ENCODE measurements around the gene PXMP4.

Gene PXMP4

DNA sequence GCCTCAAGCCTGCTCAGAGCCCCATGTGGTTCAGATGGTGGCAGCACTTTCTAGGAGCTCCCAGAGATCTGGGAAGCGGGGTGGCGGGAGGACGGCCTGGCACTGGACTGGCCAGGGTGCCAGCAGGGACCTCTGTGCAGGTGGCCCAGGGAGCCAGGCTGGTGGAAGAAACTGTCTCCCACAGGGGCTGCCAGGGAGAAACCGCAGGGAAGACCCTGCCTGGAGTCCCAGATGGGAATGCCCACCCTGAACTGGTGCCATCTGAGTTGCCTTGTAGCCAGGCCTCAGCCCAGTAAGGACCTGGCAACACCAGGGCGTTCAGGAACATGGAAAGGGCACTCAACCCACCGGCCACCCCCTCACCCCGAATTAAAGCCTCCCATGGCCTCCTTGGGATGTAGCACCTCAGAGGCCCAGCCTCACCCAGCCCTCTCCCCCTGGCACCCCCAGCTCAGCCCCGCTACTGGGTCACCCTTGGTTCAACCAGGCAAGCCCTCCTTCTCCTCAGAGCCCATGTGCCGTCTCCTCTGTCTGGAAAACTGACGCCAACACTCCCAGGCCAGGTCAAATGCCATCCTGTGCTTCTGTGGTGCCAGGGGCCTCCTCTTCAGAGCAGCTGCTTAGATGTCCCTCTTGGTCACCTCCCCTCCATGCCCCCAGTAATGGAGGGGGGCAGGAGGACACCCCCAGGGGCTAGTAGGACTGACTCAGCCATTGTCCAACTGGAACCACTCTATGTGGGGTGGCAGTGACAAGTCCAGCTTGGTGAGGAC, 63.9 kb downstream of the PXMP4 start:
- no peak for DNase-seq
- Histone ChIP-seq H3K36me3 (peaks cover 27% of the 10 kb centered on the region), H3K27ac (no peak overlapping the region), H3K4me3 (ENCODE audit: low read depth, low read length) (no peak overlapping the region), H3K9me3 (ENCODE audit: severe bottlenecking) (no peaks in the 10 kb centered on the region), H3K27me3 (ENCODE audit: insufficient read depth, low read depth, severe bottlenecking) (no peaks in the 10 kb centered on the region)
- no peak for TF ChIP-seq CTCF (IDR thresholded peaks at IDR 0.05; ENCODE audit: low read depth, low read length)

GRCh38 chr20:33655164-33655563, 64.9 kb downstream of the PXMP4 start:
- DNase-seq, result no peak
- H3K27me3 ChIP-seq (ENCODE audit: insufficient read depth, low read depth, severe bottlenecking), result no peaks in the 10 kb centered on the region
- no peak overlapping the region for H3K4me3 ChIP-seq (ENCODE audit: low read depth, low read length)
- H3K9me3 ChIP-seq (ENCODE audit: severe bottlenecking), result no peaks in the 10 kb centered on the region
- peaks cover 27% of the 10 kb centered on the region for H3K36me3 ChIP-seq
- no peak for TF ChIP-seq CTCF (IDR thresholded peaks at IDR 0.05; ENCODE audit: low read depth, low read length)
- no peak overlapping the region for H3K27ac ChIP-seq

GRCh38 chr20:33654680-33655161, 65.4 kb downstream of the PXMP4 start:
- no peak for TF ChIP-seq CTCF (IDR thresholded peaks at IDR 0.05; ENCODE audit: low read depth, low read length)
- no peaks in the 10 kb centered on the region for H3K9me3 ChIP-seq (ENCODE audit: severe bottlenecking)
- H3K27ac ChIP-seq, result no peak overlapping the region
- peaks cover 23% of the 10 kb centered on the region for H3K36me3 ChIP-seq
- no peak overlapping the region for H3K4me3 ChIP-seq (ENCODE audit: low read depth, low read length)
- no peak for DNase-seq
- H3K27me3 ChIP-seq (ENCODE audit: insufficient read depth, low read depth, severe bottlenecking), result no peaks in the 10 kb centered on the region

DNA sequence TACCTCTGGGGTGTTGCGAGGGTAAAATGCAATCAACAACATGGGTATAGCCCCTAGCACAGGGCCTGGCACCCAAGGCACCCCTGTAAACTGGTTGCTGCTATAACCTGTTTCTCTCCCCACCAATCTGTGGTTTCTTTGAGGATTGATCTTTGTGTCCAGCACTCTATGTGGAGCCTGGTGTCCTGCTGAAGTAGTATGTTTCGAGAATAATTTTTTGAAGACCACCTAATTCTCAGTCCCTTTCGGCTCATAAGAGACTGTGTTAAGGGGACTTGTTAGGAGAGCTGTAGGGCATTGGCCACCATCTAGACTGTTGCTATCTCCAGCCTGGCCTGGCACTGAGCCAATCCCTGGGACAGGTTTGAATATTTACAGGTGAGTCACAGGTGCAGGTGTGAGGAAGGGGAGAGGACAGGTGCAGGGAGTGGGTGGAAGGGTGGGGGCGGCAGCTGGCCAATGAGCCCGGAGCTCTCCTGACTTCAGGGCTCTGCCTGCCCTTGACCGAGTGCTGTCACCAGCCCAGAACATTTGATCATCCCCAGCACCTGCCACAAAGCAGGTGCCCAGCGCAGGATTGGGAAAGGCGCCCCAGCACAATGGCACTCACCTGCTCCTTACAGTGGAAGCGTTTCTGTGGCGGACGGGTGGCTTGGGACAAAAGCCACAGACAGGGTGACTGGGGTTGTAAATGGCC, 66.1 kb downstream of the PXMP4 start:
- H3K9me3 ChIP-seq (ENCODE audit: severe bottlenecking), result no peaks in the 10 kb centered on the region
- no peaks in the 10 kb centered on the region for H3K27me3 ChIP-seq (ENCODE audit: insufficient read depth, low read depth, severe bottlenecking)
- no peak for TF ChIP-seq CTCF (IDR thresholded peaks at IDR 0.05; ENCODE audit: low read depth, low read length)
- peaks cover 18% of the 10 kb centered on the region for H3K36me3 ChIP-seq
- H3K4me3 ChIP-seq (ENCODE audit: low read depth, low read length), result no peak overlapping the region
- no peak for DNase-seq
- H3K27ac ChIP-seq, result no peak overlapping the region

DNA sequence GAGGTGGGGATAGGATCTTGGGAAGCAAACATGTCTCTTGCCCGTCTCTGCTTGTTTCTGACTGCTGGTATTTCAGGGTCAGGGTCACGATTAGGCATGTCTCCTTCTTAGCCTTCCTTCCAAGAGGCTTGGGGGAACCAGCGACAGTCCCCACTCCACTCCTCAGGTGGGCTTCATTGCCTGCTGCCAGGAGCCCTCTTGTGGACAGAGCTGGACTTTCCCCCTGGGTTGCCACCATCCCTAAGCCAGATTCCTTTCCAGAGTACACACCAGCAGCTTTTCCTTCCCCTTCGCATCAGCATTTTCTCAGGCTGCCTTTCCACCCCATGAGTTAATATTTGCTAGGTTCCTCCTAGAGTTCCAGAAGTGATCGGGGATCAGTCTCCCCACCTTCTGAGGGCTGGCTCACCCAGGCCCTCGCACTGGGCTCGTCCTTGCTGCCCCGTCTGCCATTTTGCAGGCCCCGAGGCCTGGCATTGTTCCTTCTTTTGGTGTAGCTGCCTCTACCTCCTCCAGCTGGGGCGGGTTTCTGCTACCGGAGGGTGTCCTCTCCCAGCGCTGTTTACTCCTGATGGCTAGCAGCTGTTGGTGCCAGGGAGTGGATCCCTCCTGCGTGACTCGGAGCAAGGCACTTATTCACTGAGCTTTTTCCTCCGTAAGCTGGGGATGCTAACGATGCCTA, 66.8 kb downstream of the PXMP4 start:
- TF ChIP-seq CTCF (IDR thresholded peaks at IDR 0.05; ENCODE audit: low read depth, low read length), result peak; percentile 98
- no peak overlapping the region for H3K27ac ChIP-seq
- no peak overlapping the region for H3K4me3 ChIP-seq (ENCODE audit: low read depth, low read length)
- peaks cover 17% of the 10 kb centered on the region for H3K36me3 ChIP-seq
- no peaks in the 10 kb centered on the region for H3K27me3 ChIP-seq (ENCODE audit: insufficient read depth, low read depth, severe bottlenecking)
- no peaks in the 10 kb centered on the region for H3K9me3 ChIP-seq (ENCODE audit: severe bottlenecking)
- peak; percentile 82 for DNase-seq
